GM12878 (cell line): ENCODE measurements around the gene GREB1. TPM values are rescaled to one million over a fixed set of nuclear protein-coding genes. Genes with fewer than 3 reads are reported as not detected.

Source experiments
- ATAC-seq: fragments of 200-7000 bp; cut with Tn5 transposase; 3 replicates; pipeline ENCODE4 v1.9.1; 2020; ENCODE audit warnings: mild to moderate bottlenecking, moderate library complexity
- BruUV-seq: library from RNA; stranded (reverse); fragments of 400-500 nt; replicated peaks from 2 replicates; lab custom pipeline; 2021; lab: Mats Ljungman, UMichigan
- CTCF ChIA-PET: fragments of 300-600 bp; sonication (Branson Sonifier 250); formaldehyde crosslinking; extraction: SDS; loops from one replicate; lab custom pipeline; 2021; ENCODE audit warnings: inconsistent platforms; lab: Yijun Ruan, JAX
- POLR2A ChIA-PET: fragments of 350-600 bp; formaldehyde crosslinking; extraction: SDS; loops from one replicate; lab custom pipeline; 2021; ENCODE audit warnings: inconsistent platforms; lab: Charles Lee
- RAD21 ChIA-PET: fragments of 300-600 bp; sonication (Branson Sonifier 250); formaldehyde crosslinking; loops from one replicate; lab custom pipeline; 2023; ENCODE audit warnings: antibody characterized with exemption; ENCODE audit not compliant: unreplicated experiment; lab: Charles Lee
- SMC1A ChIA-PET: fragments of 300-600 bp; sonication (Branson Sonifier 250); formaldehyde crosslinking; loops from one replicate; lab custom pipeline; 2023; ENCODE audit not compliant: unreplicated experiment, uncharacterized antibody; lab: Charles Lee
- DNase-seq: peaks from one replicate; pipeline ENCODE4 v3.0.0-alpha.2; 2011; ENCODE audit warnings: low read depth, low spot score
- FAIRE-seq: peaks from 3 replicates; lab custom pipeline; 2011; peaks lifted over from hg19 to GRCh38; lab: Jason Lieb, UNC
- H2AFZ ChIP-seq: 2 replicates; pipeline ENCODE4 v1.6.0; 2011; ENCODE audit warnings: low read depth, low read length, control low read depth; ENCODE audit not compliant: control insufficient read depth
- H3K27ac ChIP-seq: 2 replicates; pipeline ENCODE4 v1.5.1; 2011; ENCODE audit warnings: control low read depth; ENCODE audit not compliant: control insufficient read depth, insufficient read depth
- H3K27me3 ChIP-seq, 2 experiments: replicated peaks in 1 of 2; 2 replicates each; pipeline versions ENCODE4 v1.6.0 to v1.6.1; 2011; ENCODE audit warnings: low read length in 1 of 2; ENCODE audit not compliant: control insufficient read depth in 2 of 2, insufficient read depth in 2 of 2
- H3K36me3 ChIP-seq, 2 experiments: 2 replicates each; pipeline ENCODE4 v1.5.1; 2011; ENCODE audit warnings: low read length in 1 of 2; ENCODE audit not compliant: control insufficient read depth in 2 of 2, insufficient read depth in 2 of 2
- H3K4me1 ChIP-seq: 2 replicates; pipeline ENCODE4 v1.6.1; 2011; ENCODE audit warnings: mild to moderate bottlenecking, low read length, moderate library complexity, mixed read lengths; ENCODE audit not compliant: control insufficient read depth, insufficient read depth
- H3K4me2 ChIP-seq: 2 replicates; pipeline ENCODE4 v1.6.0; 2011; ENCODE audit warnings: control low read depth; ENCODE audit not compliant: control insufficient read depth, insufficient read depth
- H3K4me3 ChIP-seq: fragments of 200-600 bp; sonication (generic); 2 replicates; pipeline ENCODE4 v1.5.1; 2016
- H3K79me2 ChIP-seq: 2 replicates; pipeline ENCODE4 v1.6.0; 2011; ENCODE audit warnings: low read length; ENCODE audit not compliant: control insufficient read depth, insufficient read depth
- H3K9ac ChIP-seq: 2 replicates; pipeline ENCODE4 v1.8.0; 2011; ENCODE audit warnings: low read length, control low read depth, mixed read lengths; ENCODE audit not compliant: control insufficient read depth, insufficient read depth
- H3K9me3 ChIP-seq: replicated peaks from 3 replicates; pipeline ENCODE4 v1.5.1; 2011; ENCODE audit warnings: mild to moderate bottlenecking, low read length; ENCODE audit not compliant: control insufficient read depth, insufficient read depth
- H4K20me1 ChIP-seq: 2 replicates; pipeline ENCODE4 v1.6.0; 2011; ENCODE audit not compliant: control insufficient read depth, insufficient read depth
- ASH2L ChIP-seq: fragments of 300-600, 200-600 bp; sonication (generic); IDR thresholded peaks from 2 replicates; pipeline ENCODE4 v1.6.1; 2017; ENCODE audit warnings: low read depth, mild to moderate bottlenecking, borderline replicate concordance
- BRCA1 ChIP-seq: IDR thresholded peaks from 2 replicates; pipeline ENCODE4 v1.6.1; 2011; ENCODE audit warnings: low read depth, low read length, improper control_type of control experiment
- CHD4 ChIP-seq: fragments of 200-600 bp; sonication (generic); IDR thresholded peaks from 2 replicates; pipeline ENCODE4 v1.6.1; 2016; ENCODE audit warnings: mild to moderate bottlenecking
- EZH2 ChIP-seq: IDR thresholded peaks from 2 replicates; pipeline ENCODE4 v1.6.1; 2012; ENCODE audit warnings: low read depth, mild to moderate bottlenecking, control low read depth, inconsistent platforms, low read length, borderline replicate concordance; ENCODE audit not compliant: control insufficient read depth
- HDAC2 ChIP-seq: fragments of 200-600 bp; sonication (generic); IDR thresholded peaks from 2 replicates; pipeline ENCODE4 v1.6.1; 2017
- NBN ChIP-seq: fragments of 450-650 bp; IDR thresholded peaks from 2 replicates; pipeline ENCODE4 v1.6.1; 2016
- RBBP5 ChIP-seq: fragments of 200-600 bp; sonication (generic); conservative IDR thresholded peaks from 2 replicates; pipeline ENCODE4 v1.6.1; 2016
- SMARCA5 ChIP-seq: fragments of 450-650 bp; IDR thresholded peaks from 2 replicates; pipeline ENCODE4 v1.6.1; 2017; ENCODE audit warnings: mild to moderate bottlenecking
- SREBF1 ChIP-seq: IDR thresholded peaks from 2 replicates; pipeline ENCODE4 v1.6.1; 2012; ENCODE audit warnings: mild to moderate bottlenecking, low read length
- STAT3 ChIP-seq: IDR thresholded peaks from 2 replicates; pipeline ENCODE4 v1.6.1; 2011; ENCODE audit warnings: low read depth, low read length, improper control_type of control experiment
- WGBS: methylation state at CpG from one replicate; pipeline ENCODE4 v1.1.6; 2016; ENCODE audit warnings: low lambda C conversion rate; ENCODE audit not compliant: insufficient replicate concordance, insufficient coverage; ENCODE audit errors: missing lambda C conversion rate; 5-methylcytosine and 5-hydroxymethylcytosine counted together
- in situ Hi-C: fragments of 300-500 bp; cut with MboI; formaldehyde crosslinking; loops from 9 replicates; pipeline ENCODE4 v1.14.3; 2018; ENCODE audit warnings: mixed read lengths
- intact Hi-C: fragments of 100-400 bp; cut with micrococcal nuclease; formaldehyde crosslinking; loops from one replicate; pipeline ENCODE4 v1.14.2; 2022; ENCODE audit not compliant: unreplicated experiment
- polyA plus RNA-seq, 11 experiments: library from polyadenylated mRNA; depleted of rRNA in 4 of 11; unstranded in 6 of 11; stranded (reverse) in 5 of 11; fragments of >200 nt; fragmentation: Nextera tagmentation in 4 of 11; fragmentation: Illumina TruSeq in 1 of 11; extraction: Ambion mirVana in 4 of 11; extraction: Trizol in 1 of 11; gene quantifications; 1 replicate in 1 of 11; 2 replicates in 10 of 11; pipeline versions ENCODE4 v1.2.1 to v1.2.3, GENCODE V29; 2011 to 2016; ENCODE audit warnings: inconsistent platforms in 2 of 11, missing spikeins in 2 of 11, low read depth in 1 of 11
- total RNA-seq, 4 experiments: library from RNA; depleted of rRNA in 3 of 4; stranded (reverse); fragments of >200 nt in 3 of 4; fragmentation: Illumina TruSeq in 1 of 4; extraction: Trizol in 1 of 4; gene quantifications; 2 replicates each; pipeline versions ENCODE4 v1.2.1 to v1.2.3, GENCODE V29; 2013 to 2021
- TF ChIP-seq, protein P1 (sequence below): fragments of 450-650 bp; formaldehyde crosslinking; IDR thresholded peaks from 2 replicates; pipeline ENCODE4 v1.5.0; 2022; ENCODE audit warnings: mild to moderate bottlenecking, missing genetic modification characterization
- TF ChIP-seq, protein P2 (sequence below), 3 experiments: IDR thresholded peaks in 2 of 3; conservative IDR thresholded peaks in 1 of 3; 2 replicates each; pipeline ENCODE4 v1.5.1; 2011; ENCODE audit warnings: low read depth in 3 of 3, low read length in 3 of 3, mild to moderate bottlenecking in 3 of 3, control low read depth in 2 of 3, moderate library complexity in 2 of 3, inconsistent platforms in 1 of 3, mixed read lengths in 1 of 3; ENCODE audit not compliant: control insufficient read depth in 2 of 3, insufficient read depth in 1 of 3; ENCODE audit errors: extremely low read depth in 1 of 3
- TF ChIP-seq, protein P3 (sequence below): fragments of 450-650 bp; IDR thresholded peaks from 2 replicates; pipeline ENCODE4 v1.6.1; 2017; ENCODE audit warnings: borderline replicate concordance
- TF ChIP-seq, protein P4 (sequence below): IDR thresholded peaks from 2 replicates; pipeline ENCODE4 v1.6.1; 2012; ENCODE audit warnings: low read depth, low read length, improper control_type of control experiment
- TF ChIP-seq, protein P5 (sequence below): fragments of 450-650 bp; IDR thresholded peaks from 2 replicates; pipeline ENCODE4 v1.6.1; 2017; ENCODE audit warnings: low read depth, mild to moderate bottlenecking, moderate library complexity

The GREB1 gene
- total and polyA plus RNA-seq, 10 of the 15 experiments (the other 5 are each of a cell fraction or from before 2014, with no cell fraction given) = 0.09 to 2.1 (median 0.37) TPM; not detected in 1

DNA sequence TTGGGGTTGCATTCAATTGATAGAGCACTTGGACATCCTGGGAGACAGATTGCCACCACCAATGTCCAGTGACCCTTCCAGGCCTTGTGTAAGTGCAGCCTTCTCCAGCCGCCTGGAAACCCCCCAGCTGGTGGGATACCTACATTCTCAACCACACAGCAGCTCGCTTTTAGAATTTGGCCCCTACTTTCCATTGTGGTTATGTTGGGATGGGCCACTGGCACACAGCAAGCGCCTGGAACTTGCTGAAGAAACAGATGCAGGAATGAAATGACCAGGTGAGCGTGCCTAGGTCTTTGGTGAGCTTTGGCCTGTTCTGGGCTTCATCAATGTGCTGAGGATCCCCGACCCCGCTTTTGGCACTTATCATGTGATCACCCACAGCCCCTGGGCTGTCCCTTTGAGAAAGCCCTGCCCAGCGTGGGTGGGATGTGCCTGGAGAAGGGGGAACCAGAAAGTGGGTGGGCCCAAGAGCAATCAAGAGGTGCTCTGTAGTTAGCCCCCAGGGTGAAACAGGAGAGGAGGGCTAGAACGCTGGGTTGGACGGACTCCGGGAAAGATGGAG is 152.1 kb downstream of the GREB1 start:
- Histone ChIP-seq H4K20me1 (no peaks in the 10 kb centered on the region), H3K36me3 (no peaks in the 10 kb centered on the region), H3K4me2 (no peak overlapping the region), H3K9me3 (no peaks in the 10 kb centered on the region), H3K4me1 (0 out of 2 replicates have a peak, but pooled peaks cover 4% of the 10 kb centered on the region), H3K4me3 (no peak overlapping the region), H3K79me2 (no peaks in the 10 kb centered on the region), H3K9ac (no peak overlapping the region), H3K27ac (no peak overlapping the region), H3K27me3 (peaks cover 3 to 5% of the 10 kb centered on the region in 2 experiments; a peak in 3 of 4 replicates), H2AFZ (no peak overlapping the region)
- intact Hi-C loops = loop anchor here (5.0 kb wide), 1 partner anchor 99 kb away; no protein-coding TSS in a partner anchor
- ChIA-PET SMC1A (interaction anchor here (0.5 to 1.5 kb wide), 2 partner anchors 67 to 94 kb away, joined by 3 read pairs; no protein-coding TSS in a partner anchor), CTCF (interaction anchor here (2.8 kb wide), 1 partner anchor 93 kb away, joined by 14 read pairs; no protein-coding TSS in a partner anchor), RAD21 (interaction anchor here (1.0 kb wide), 1 partner anchor 98 kb away, joined by 3 read pairs; no protein-coding TSS in a partner anchor), POLR2A (no interaction called here)
- in situ Hi-C loops = no loop called here
- FAIRE-seq (no peak), ATAC-seq (no peak), DNase-seq (no peak)
- WGBS = 52% methylated on average over 10 of the region's 10 CpGs
- no TSS peak for BruUV-seq
- TF ChIP-seq, protein P1, sequence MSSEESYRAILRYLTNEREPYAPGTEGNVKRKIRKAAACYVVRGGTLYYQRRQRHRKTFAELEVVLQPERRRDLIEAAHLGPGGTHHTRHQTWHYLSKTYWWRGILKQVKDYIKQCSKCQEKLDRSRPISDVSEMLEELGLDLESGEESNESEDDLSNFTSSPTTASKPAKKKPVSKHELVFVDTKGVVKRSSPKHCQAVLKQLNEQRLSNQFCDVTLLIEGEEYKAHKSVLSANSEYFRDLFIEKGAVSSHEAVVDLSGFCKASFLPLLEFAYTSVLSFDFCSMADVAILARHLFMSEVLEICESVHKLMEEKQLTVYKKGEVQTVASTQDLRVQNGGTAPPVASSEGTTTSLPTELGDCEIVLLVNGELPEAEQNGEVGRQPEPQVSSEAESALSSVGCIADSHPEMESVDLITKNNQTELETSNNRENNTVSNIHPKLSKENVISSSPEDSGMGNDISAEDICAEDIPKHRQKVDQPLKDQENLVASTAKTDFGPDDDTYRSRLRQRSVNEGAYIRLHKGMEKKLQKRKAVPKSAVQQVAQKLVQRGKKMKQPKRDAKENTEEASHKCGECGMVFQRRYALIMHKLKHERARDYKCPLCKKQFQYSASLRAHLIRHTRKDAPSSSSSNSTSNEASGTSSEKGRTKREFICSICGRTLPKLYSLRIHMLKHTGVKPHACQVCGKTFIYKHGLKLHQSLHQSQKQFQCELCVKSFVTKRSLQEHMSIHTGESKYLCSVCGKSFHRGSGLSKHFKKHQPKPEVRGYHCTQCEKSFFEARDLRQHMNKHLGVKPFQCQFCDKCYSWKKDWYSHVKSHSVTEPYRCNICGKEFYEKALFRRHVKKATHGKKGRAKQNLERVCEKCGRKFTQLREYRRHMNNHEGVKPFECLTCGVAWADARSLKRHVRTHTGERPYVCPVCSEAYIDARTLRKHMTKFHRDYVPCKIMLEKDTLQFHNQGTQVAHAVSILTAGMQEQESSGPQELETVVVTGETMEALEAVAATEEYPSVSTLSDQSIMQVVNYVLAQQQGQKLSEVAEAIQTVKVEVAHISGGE (CRISPR knock-in tag) = no peak
- TF ChIP-seq, protein P2, sequence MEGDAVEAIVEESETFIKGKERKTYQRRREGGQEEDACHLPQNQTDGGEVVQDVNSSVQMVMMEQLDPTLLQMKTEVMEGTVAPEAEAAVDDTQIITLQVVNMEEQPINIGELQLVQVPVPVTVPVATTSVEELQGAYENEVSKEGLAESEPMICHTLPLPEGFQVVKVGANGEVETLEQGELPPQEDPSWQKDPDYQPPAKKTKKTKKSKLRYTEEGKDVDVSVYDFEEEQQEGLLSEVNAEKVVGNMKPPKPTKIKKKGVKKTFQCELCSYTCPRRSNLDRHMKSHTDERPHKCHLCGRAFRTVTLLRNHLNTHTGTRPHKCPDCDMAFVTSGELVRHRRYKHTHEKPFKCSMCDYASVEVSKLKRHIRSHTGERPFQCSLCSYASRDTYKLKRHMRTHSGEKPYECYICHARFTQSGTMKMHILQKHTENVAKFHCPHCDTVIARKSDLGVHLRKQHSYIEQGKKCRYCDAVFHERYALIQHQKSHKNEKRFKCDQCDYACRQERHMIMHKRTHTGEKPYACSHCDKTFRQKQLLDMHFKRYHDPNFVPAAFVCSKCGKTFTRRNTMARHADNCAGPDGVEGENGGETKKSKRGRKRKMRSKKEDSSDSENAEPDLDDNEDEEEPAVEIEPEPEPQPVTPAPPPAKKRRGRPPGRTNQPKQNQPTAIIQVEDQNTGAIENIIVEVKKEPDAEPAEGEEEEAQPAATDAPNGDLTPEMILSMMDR (IDR thresholded peaks at IDR 0.05 in 2 of 3, conservative IDR thresholded peaks at IDR 0.05 in 1 of 3; ENCODE audit: control insufficient read depth in 2 of 3, extremely low read depth in 1 of 3, insufficient read depth in 1 of 3, low read depth in 3 of 3, low read length in 3 of 3) = no peak
- TF ChIP-seq HDAC2 (no peak), SREBF1 (no peak), CHD4 (no peak), STAT3 (no peak), EZH2 (no peak), RBBP5 (no peak), BRCA1 (no peak), NBN (no peak), ASH2L (no peak), SMARCA5 (no peak)
- TF ChIP-seq, protein P3, sequence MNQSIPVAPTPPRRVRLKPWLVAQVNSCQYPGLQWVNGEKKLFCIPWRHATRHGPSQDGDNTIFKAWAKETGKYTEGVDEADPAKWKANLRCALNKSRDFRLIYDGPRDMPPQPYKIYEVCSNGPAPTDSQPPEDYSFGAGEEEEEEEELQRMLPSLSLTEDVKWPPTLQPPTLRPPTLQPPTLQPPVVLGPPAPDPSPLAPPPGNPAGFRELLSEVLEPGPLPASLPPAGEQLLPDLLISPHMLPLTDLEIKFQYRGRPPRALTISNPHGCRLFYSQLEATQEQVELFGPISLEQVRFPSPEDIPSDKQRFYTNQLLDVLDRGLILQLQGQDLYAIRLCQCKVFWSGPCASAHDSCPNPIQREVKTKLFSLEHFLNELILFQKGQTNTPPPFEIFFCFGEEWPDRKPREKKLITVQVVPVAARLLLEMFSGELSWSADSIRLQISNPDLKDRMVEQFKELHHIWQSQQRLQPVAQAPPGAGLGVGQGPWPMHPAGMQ = no peak
- TF ChIP-seq, protein P4, sequence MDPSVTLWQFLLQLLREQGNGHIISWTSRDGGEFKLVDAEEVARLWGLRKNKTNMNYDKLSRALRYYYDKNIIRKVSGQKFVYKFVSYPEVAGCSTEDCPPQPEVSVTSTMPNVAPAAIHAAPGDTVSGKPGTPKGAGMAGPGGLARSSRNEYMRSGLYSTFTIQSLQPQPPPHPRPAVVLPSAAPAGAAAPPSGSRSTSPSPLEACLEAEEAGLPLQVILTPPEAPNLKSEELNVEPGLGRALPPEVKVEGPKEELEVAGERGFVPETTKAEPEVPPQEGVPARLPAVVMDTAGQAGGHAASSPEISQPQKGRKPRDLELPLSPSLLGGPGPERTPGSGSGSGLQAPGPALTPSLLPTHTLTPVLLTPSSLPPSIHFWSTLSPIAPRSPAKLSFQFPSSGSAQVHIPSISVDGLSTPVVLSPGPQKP = no peak
- TF ChIP-seq, protein P5, sequence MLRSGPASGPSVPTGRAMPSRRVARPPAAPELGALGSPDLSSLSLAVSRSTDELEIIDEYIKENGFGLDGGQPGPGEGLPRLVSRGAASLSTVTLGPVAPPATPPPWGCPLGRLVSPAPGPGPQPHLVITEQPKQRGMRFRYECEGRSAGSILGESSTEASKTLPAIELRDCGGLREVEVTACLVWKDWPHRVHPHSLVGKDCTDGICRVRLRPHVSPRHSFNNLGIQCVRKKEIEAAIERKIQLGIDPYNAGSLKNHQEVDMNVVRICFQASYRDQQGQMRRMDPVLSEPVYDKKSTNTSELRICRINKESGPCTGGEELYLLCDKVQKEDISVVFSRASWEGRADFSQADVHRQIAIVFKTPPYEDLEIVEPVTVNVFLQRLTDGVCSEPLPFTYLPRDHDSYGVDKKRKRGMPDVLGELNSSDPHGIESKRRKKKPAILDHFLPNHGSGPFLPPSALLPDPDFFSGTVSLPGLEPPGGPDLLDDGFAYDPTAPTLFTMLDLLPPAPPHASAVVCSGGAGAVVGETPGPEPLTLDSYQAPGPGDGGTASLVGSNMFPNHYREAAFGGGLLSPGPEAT = no peak
